ENCODE results near the gene RBP3. TPM values are rescaled to one million over a fixed set of nuclear protein-coding genes. Genes with fewer than 3 reads are reported as not detected.

The RBP3 gene
- polyA plus RNA-seq, 1 donor from 2014 or later: not detected

DNA sequence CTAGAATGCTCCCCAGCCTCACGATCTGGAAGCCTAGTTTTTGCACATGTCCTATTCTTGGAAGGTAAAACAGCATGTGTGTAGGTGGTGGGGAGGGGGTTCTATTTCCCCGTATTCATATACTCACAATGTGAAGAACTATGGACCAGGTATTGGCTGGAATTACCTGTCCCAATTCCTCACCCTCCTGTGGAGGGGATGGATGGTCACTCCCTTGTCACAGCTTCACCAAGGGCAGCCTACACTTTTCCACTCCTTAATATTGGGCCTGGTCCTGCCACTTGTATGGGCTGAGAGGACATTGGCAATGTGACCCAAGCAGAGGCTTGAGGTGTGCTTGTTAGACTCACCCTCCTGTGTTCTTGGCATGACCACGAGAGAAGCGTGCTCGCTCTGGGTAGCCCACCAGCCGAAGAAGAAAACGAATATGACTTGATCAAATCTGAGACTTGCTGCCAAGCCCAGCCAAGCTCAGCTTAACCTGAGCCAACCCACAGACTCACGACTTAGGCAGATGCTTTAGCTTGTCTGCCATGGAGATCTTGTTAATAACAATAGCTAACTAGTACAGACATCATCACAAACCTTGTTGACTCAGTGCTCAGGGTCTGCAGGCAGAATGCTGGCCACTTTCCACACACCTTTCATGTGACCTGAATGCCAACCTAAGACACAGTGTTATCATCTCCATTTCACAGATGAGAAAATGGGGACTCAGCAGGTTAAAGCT lies 18.7 kb downstream of the RBP3 start:
- H3K79me2 ChIP-seq (replicated peaks; ENCODE audit: insufficient read depth, low read length): no peaks in the 10 kb centered on the region
- H3K9ac ChIP-seq (ENCODE audit: low read length): no peak overlapping the region
- no peak overlapping the region for H3K4me2 ChIP-seq (ENCODE audit: low read length)
- H3K9me2 ChIP-seq (ENCODE audit: insufficient read depth, low read length): no peaks in the 10 kb centered on the region
- no peak overlapping the region for H2AFZ ChIP-seq (ENCODE audit: low read depth, low read length)
- H3K36me3 ChIP-seq (ENCODE audit: insufficient read depth, low read length): no peaks in the 10 kb centered on the region
- no peaks in the 10 kb centered on the region for H3K9me3 ChIP-seq (ENCODE audit: low read length)
- no peaks in the 10 kb centered on the region for H4K20me1 ChIP-seq (ENCODE audit: insufficient read depth)
- TF ChIP-seq EZH2 (IDR thresholded peaks at IDR 0.05; ENCODE audit: borderline replicate concordance, insufficient read depth, low read length, poor library complexity, severe bottlenecking) (no peak), RAD21 (conservative IDR thresholded peaks at IDR 0.05) (no peak), SMC3 (conservative IDR thresholded peaks at IDR 0.05; ENCODE audit: poor library complexity) (no peak), EP300 (conservative IDR thresholded peaks at IDR 0.05; ENCODE audit: poor library complexity, severe bottlenecking) (no peak), TAF1 (IDR thresholded peaks at IDR 0.05; ENCODE audit: low read depth) (no peak), MXI1 (conservative IDR thresholded peaks at IDR 0.05; ENCODE audit: poor library complexity, severe bottlenecking) (no peak), POLR2AphosphoS5 (IDR thresholded peaks at IDR 0.05) (no peak), CTCF (IDR thresholded peaks at IDR 0.05; ENCODE audit: poor library complexity, severe bottlenecking) (no peak)
- TF ChIP-seq, protein P1, sequence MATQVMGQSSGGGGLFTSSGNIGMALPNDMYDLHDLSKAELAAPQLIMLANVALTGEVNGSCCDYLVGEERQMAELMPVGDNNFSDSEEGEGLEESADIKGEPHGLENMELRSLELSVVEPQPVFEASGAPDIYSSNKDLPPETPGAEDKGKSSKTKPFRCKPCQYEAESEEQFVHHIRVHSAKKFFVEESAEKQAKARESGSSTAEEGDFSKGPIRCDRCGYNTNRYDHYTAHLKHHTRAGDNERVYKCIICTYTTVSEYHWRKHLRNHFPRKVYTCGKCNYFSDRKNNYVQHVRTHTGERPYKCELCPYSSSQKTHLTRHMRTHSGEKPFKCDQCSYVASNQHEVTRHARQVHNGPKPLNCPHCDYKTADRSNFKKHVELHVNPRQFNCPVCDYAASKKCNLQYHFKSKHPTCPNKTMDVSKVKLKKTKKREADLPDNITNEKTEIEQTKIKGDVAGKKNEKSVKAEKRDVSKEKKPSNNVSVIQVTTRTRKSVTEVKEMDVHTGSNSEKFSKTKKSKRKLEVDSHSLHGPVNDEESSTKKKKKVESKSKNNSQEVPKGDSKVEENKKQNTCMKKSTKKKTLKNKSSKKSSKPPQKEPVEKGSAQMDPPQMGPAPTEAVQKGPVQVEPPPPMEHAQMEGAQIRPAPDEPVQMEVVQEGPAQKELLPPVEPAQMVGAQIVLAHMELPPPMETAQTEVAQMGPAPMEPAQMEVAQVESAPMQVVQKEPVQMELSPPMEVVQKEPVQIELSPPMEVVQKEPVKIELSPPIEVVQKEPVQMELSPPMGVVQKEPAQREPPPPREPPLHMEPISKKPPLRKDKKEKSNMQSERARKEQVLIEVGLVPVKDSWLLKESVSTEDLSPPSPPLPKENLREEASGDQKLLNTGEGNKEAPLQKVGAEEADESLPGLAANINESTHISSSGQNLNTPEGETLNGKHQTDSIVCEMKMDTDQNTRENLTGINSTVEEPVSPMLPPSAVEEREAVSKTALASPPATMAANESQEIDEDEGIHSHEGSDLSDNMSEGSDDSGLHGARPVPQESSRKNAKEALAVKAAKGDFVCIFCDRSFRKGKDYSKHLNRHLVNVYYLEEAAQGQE (IDR thresholded peaks at IDR 0.05; ENCODE audit: borderline replicate concordance): no peak
- H3K27me3 ChIP-seq (ENCODE audit: insufficient read depth, low read depth, low read length): no peaks in the 10 kb centered on the region
- H3F3A ChIP-seq (ENCODE audit: insufficient read depth, low read length, poor library complexity, severe bottlenecking): no peaks in the 10 kb centered on the region
- H3K27ac ChIP-seq (ENCODE audit: low read length): no peak overlapping the region
- no peak overlapping the region for H3K4me3 ChIP-seq (ENCODE audit: low read length)

- no peaks in the 10 kb centered on the region for H3K36me3 ChIP-seq (ENCODE audit: insufficient read depth, low read length)
- H3K27me3 ChIP-seq (ENCODE audit: insufficient read depth, low read depth, low read length): no peaks in the 10 kb centered on the region
- no peaks in the 10 kb centered on the region for H4K20me1 ChIP-seq (ENCODE audit: insufficient read depth)
- no peak overlapping the region for H3K4me3 ChIP-seq (ENCODE audit: low read length)
- no peaks in the 10 kb centered on the region for H3K9me2 ChIP-seq (ENCODE audit: insufficient read depth, low read length)
- H3K9me3 ChIP-seq (ENCODE audit: low read length): no peaks in the 10 kb centered on the region
- H3K27ac ChIP-seq (ENCODE audit: low read length): no peak overlapping the region
- TF ChIP-seq RAD21 (conservative IDR thresholded peaks at IDR 0.05): no peak
- no peak for TF ChIP-seq CTCF (IDR thresholded peaks at IDR 0.05; ENCODE audit: poor library complexity, severe bottlenecking)
- TF ChIP-seq, protein P1 (IDR thresholded peaks at IDR 0.05; ENCODE audit: borderline replicate concordance): no peak
- no peak for TF ChIP-seq EP300 (conservative IDR thresholded peaks at IDR 0.05; ENCODE audit: poor library complexity, severe bottlenecking)
- no peak for TF ChIP-seq TAF1 (IDR thresholded peaks at IDR 0.05; ENCODE audit: low read depth)
- no peak for TF ChIP-seq MXI1 (conservative IDR thresholded peaks at IDR 0.05; ENCODE audit: poor library complexity, severe bottlenecking)
- no peak for TF ChIP-seq EZH2 (IDR thresholded peaks at IDR 0.05; ENCODE audit: borderline replicate concordance, insufficient read depth, low read length, poor library complexity, severe bottlenecking)
- TF ChIP-seq SMC3 (conservative IDR thresholded peaks at IDR 0.05; ENCODE audit: poor library complexity): no peak
- TF ChIP-seq POLR2AphosphoS5 (IDR thresholded peaks at IDR 0.05): no peak
- H3K79me2 ChIP-seq (replicated peaks; ENCODE audit: insufficient read depth, low read length): no peaks in the 10 kb centered on the region
- no peak overlapping the region for H3K4me2 ChIP-seq (ENCODE audit: low read length)
- H3F3A ChIP-seq (ENCODE audit: insufficient read depth, low read length, poor library complexity, severe bottlenecking): no peaks in the 10 kb centered on the region
- no peak overlapping the region for H3K9ac ChIP-seq (ENCODE audit: low read length)
- H2AFZ ChIP-seq (ENCODE audit: low read depth, low read length): no peak overlapping the region
Observed at GRCh38 chr10:47367646-47368045, 19.5 kb downstream of the RBP3 start.

Measured in neural cell (in vitro differentiated cells).